Measurements from ENCODE around the gene LLPH.

The LLPH gene

GRCh38 chr12:66072135-66072534 lies 58.4 kb downstream of the LLPH start:
- no peak for DNase-seq
- H3K27ac Mint-ChIP-seq, result no peak overlapping the region
- H3K9me3 Mint-ChIP-seq, result no peaks in the 10 kb centered on the region
- ATAC-seq (replicated peaks), result no peak
- H3K36me3 Mint-ChIP-seq (ENCODE audit: insufficient read depth), result no peaks in the 10 kb centered on the region
- no peak overlapping the region for H3K4me3 Mint-ChIP-seq
- peaks cover 0 to under 1% of the 10 kb centered on the region in 2 donors for H3K4me1 Mint-ChIP-seq (ENCODE audit: low read depth in 2 of 2)
- peaks cover 24 to 25% of the 10 kb centered on the region in 2 donors for H3K27me3 Mint-ChIP-seq

GRCh38 chr12:66071549-66071948 lies 59.0 kb downstream of the LLPH start:
- Mint-ChIP-seq H3K27ac (no peak overlapping the region), H3K36me3 (ENCODE audit: insufficient read depth) (no peaks in the 10 kb centered on the region), H3K4me1 (ENCODE audit: low read depth in 2 of 2) (peaks cover 3 to 5% of the 10 kb centered on the region in 2 donors), H3K9me3 (no peaks in the 10 kb centered on the region), H3K4me3 (no peak overlapping the region), H3K27me3 (peaks cover 24 to 30% of the 10 kb centered on the region in 2 donors)
- ATAC-seq (replicated peaks), result no peak
- no peak for DNase-seq

GRCh38 chr12:66070378-66071120 lies 60.0 kb downstream of the LLPH start:
- H3K27me3 Mint-ChIP-seq, result peaks cover 16 to 39% of the 10 kb centered on the region in 2 donors
- H3K27ac Mint-ChIP-seq, result no peak overlapping the region
- no peaks in the 10 kb centered on the region for H3K36me3 Mint-ChIP-seq (ENCODE audit: insufficient read depth)
- H3K4me3 Mint-ChIP-seq, result no peak overlapping the region
- H3K9me3 Mint-ChIP-seq, result no peaks in the 10 kb centered on the region
- no peak for ATAC-seq (replicated peaks)
- no peak for DNase-seq
- H3K4me1 Mint-ChIP-seq (ENCODE audit: low read depth in 2 of 2), result peaks cover 8 to 9% of the 10 kb centered on the region in 2 donors

GRCh38 chr12:66066929-66067523 lies 63.5 kb downstream of the LLPH start:
- H3K36me3 Mint-ChIP-seq (ENCODE audit: insufficient read depth), result no peaks in the 10 kb centered on the region
- H3K4me1 Mint-ChIP-seq (ENCODE audit: low read depth in 2 of 2), result peaks cover 8 to 9% of the 10 kb centered on the region in 2 donors
- H3K4me3 Mint-ChIP-seq, result no peak overlapping the region
- H3K27ac Mint-ChIP-seq, result no peak overlapping the region
- DNase-seq (no peak), ATAC-seq (replicated peaks) (no peak)
- H3K27me3 Mint-ChIP-seq, result peaks cover 31 to 45% of the 10 kb centered on the region in 2 donors
- H3K9me3 Mint-ChIP-seq, result no peaks in the 10 kb centered on the region

All from effector memory CD8-positive, alpha-beta T cell (primary cell).